ENCODE data around the gene RAB28. TPM values are rescaled to one million over a fixed set of nuclear protein-coding genes. Genes with fewer than 3 reads are reported as not detected.

Gene RAB28
- polyA plus RNA-seq, 1 donor (not counting 4 experiments of a cell fraction or from before 2014, with no cell fraction given) = 19.7 TPM

GRCh38 chr4:13496605-13497004 is 12.5 kb upstream of the RAB28 start:
- no peak overlapping the region for H2AFZ ChIP-seq (ENCODE audit: control insufficient read depth, low read length)
- H3K4me2 ChIP-seq (ENCODE audit: control insufficient read depth, extremely low read depth, insufficient read depth, low read depth, low read length) = no peak overlapping the region
- DNase-seq (ENCODE audit: low read depth, low spot score) = no peak

GRCh38 chr4:13495753-13496152 is 11.6 kb upstream of the RAB28 start:
- Histone ChIP-seq H3K36me3 (ENCODE audit: control insufficient read depth in 2 of 2, extremely low read depth in 1 of 2, insufficient read depth in 2 of 2, low read length in 2 of 2) (no peaks in the 10 kb centered on the region), H3K79me2 (ENCODE audit: control insufficient read depth, insufficient read depth, low read length) (no peaks in the 10 kb centered on the region), H2AFZ (ENCODE audit: control insufficient read depth, low read length) (no peak overlapping the region), H3K4me2 (ENCODE audit: control insufficient read depth, extremely low read depth, insufficient read depth, low read depth, low read length) (no peak overlapping the region), H3K4me3 (ENCODE audit: control insufficient read depth in 2 of 3, extremely low read depth in 1 of 3, insufficient read depth in 2 of 3, low read depth in 1 of 3, low read length in 3 of 3) (no peak overlapping the region), H3K9me3 (ENCODE audit: control insufficient read depth, low read depth, low read length) (no peaks in the 10 kb centered on the region), H3K9ac (ENCODE audit: control insufficient read depth, extremely low read depth, insufficient read depth, low read length) (no peak overlapping the region), H3K4me1 (ENCODE audit: control insufficient read depth, extremely low read depth, insufficient read depth, low read length) (no peaks in the 10 kb centered on the region), H4K20me1 (ENCODE audit: control insufficient read depth, extremely low read depth, insufficient read depth, low read length) (no peaks in the 10 kb centered on the region), H3K27me3 (ENCODE audit: control insufficient read depth, extremely low read depth, insufficient read depth, low read length) (no peaks in the 10 kb centered on the region), H3K27ac (ENCODE audit: control insufficient read depth, insufficient read depth, low read length) (no peak overlapping the region), H3K9me1 (ENCODE audit: control insufficient read depth, extremely low read depth, insufficient read depth, low read length) (no peaks in the 10 kb centered on the region)
- DNase-seq (ENCODE audit: low read depth, low spot score) (no peak), FAIRE-seq (no peak)
- dilution Hi-C loops (cut with MboI; ENCODE audit: extremely low pct_ligation_motif_present, low sequenced_read_pairs) = no loop called here
- TF ChIP-seq, protein P1, sequence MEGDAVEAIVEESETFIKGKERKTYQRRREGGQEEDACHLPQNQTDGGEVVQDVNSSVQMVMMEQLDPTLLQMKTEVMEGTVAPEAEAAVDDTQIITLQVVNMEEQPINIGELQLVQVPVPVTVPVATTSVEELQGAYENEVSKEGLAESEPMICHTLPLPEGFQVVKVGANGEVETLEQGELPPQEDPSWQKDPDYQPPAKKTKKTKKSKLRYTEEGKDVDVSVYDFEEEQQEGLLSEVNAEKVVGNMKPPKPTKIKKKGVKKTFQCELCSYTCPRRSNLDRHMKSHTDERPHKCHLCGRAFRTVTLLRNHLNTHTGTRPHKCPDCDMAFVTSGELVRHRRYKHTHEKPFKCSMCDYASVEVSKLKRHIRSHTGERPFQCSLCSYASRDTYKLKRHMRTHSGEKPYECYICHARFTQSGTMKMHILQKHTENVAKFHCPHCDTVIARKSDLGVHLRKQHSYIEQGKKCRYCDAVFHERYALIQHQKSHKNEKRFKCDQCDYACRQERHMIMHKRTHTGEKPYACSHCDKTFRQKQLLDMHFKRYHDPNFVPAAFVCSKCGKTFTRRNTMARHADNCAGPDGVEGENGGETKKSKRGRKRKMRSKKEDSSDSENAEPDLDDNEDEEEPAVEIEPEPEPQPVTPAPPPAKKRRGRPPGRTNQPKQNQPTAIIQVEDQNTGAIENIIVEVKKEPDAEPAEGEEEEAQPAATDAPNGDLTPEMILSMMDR (optimal IDR thresholded peaks at IDR 0.05 in 1 of 3, IDR thresholded peaks at IDR 0.05 in 1 of 3, conservative IDR thresholded peaks at IDR 0.05 in 1 of 3; ENCODE audit: extremely low read depth in 1 of 3, insufficient read depth in 2 of 3, low read length in 3 of 3) = no peak
- TF ChIP-seq EZH2 (IDR thresholded peaks at IDR 0.05; ENCODE audit: low read length) = no peak

More at GRCh38 chr4:13496605-13497004, 12.5 kb upstream of the RAB28 start:
- Histone ChIP-seq H4K20me1 (ENCODE audit: control insufficient read depth, extremely low read depth, insufficient read depth, low read length) (no peaks in the 10 kb centered on the region), H3K4me3 (ENCODE audit: control insufficient read depth in 2 of 3, extremely low read depth in 1 of 3, insufficient read depth in 2 of 3, low read depth in 1 of 3, low read length in 3 of 3) (no peak overlapping the region), H3K36me3 (ENCODE audit: control insufficient read depth in 2 of 2, extremely low read depth in 1 of 2, insufficient read depth in 2 of 2, low read length in 2 of 2) (no peaks in the 10 kb centered on the region), H3K9me3 (ENCODE audit: control insufficient read depth, low read depth, low read length) (no peaks in the 10 kb centered on the region), H3K4me1 (ENCODE audit: control insufficient read depth, extremely low read depth, insufficient read depth, low read length) (no peaks in the 10 kb centered on the region), H3K9me1 (ENCODE audit: control insufficient read depth, extremely low read depth, insufficient read depth, low read length) (no peaks in the 10 kb centered on the region), H3K9ac (ENCODE audit: control insufficient read depth, extremely low read depth, insufficient read depth, low read length) (no peak overlapping the region), H3K79me2 (ENCODE audit: control insufficient read depth, insufficient read depth, low read length) (no peaks in the 10 kb centered on the region), H3K27ac (ENCODE audit: control insufficient read depth, insufficient read depth, low read length) (no peak overlapping the region), H3K27me3 (ENCODE audit: control insufficient read depth, extremely low read depth, insufficient read depth, low read length) (no peaks in the 10 kb centered on the region)
- dilution Hi-C loops (cut with MboI; ENCODE audit: extremely low pct_ligation_motif_present, low sequenced_read_pairs) = no loop called here
- TF ChIP-seq EZH2 (IDR thresholded peaks at IDR 0.05; ENCODE audit: low read length) = no peak
- TF ChIP-seq, protein P1 (optimal IDR thresholded peaks at IDR 0.05 in 1 of 3, IDR thresholded peaks at IDR 0.05 in 1 of 3, conservative IDR thresholded peaks at IDR 0.05 in 1 of 3; ENCODE audit: extremely low read depth in 1 of 3, insufficient read depth in 2 of 3, low read length in 3 of 3) = no peak
- no peak for FAIRE-seq
